ENCODE measurements around the gene TSSK6. TPM values are rescaled to one million over a fixed set of nuclear protein-coding genes. Genes with fewer than 3 reads are reported as not detected.

TSSK6 gene
- total and polyA plus RNA-seq, 8 donors = 0.93 to 31.7 (median 2.0) TPM; not detected in 1

DNA sequence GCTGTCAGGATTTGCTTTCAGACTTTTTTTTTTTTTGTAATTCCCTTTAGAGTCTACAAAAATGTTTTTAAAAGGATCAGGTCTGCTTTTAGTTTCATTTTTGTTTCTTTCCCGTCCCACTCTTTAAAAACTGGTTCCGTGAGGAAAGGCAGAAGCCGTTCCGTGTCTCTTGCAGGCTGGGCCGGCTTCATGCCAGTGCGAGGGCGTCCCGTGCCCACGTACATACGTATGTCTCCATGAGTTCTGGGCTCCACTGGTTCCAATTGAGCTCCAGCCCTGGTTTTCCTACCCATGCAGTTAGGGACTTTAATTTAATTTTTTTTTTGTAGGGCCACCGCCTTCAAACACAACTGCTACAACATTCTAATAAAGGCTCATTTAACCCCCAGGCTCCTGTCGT, 8.8 kb downstream of the TSSK6 start:
- Histone ChIP-seq H3K27ac (no peak overlapping the region), H3K4me1 (no peaks in the 10 kb centered on the region), H3K36me3 (peaks cover 34 to 69% (median 67%) of the 10 kb centered on the region in 4 donors), H3K4me3 (no peak overlapping the region), H3K27me3 (no peaks in the 10 kb centered on the region), H3K9me3 (no peaks in the 10 kb centered on the region)
- intact Hi-C loops (cut with DNase I; ENCODE audit: low total_unique reads) = no loop called here
- DNase-seq = no peak
- WGBS, 5 donors = 88 to 92% (median 89%) methylated on average over 12 of the region's 12 CpGs
- TF ChIP-seq EP300 (IDR thresholded peaks at IDR 0.05) (no peak), POLR2A (IDR thresholded peaks at IDR 0.05) (no peak), POLR2AphosphoS5 (IDR thresholded peaks at IDR 0.05) (no peak)
- TF ChIP-seq, protein P1, sequence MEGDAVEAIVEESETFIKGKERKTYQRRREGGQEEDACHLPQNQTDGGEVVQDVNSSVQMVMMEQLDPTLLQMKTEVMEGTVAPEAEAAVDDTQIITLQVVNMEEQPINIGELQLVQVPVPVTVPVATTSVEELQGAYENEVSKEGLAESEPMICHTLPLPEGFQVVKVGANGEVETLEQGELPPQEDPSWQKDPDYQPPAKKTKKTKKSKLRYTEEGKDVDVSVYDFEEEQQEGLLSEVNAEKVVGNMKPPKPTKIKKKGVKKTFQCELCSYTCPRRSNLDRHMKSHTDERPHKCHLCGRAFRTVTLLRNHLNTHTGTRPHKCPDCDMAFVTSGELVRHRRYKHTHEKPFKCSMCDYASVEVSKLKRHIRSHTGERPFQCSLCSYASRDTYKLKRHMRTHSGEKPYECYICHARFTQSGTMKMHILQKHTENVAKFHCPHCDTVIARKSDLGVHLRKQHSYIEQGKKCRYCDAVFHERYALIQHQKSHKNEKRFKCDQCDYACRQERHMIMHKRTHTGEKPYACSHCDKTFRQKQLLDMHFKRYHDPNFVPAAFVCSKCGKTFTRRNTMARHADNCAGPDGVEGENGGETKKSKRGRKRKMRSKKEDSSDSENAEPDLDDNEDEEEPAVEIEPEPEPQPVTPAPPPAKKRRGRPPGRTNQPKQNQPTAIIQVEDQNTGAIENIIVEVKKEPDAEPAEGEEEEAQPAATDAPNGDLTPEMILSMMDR (IDR thresholded peaks at IDR 0.05) = no peak

DNA sequence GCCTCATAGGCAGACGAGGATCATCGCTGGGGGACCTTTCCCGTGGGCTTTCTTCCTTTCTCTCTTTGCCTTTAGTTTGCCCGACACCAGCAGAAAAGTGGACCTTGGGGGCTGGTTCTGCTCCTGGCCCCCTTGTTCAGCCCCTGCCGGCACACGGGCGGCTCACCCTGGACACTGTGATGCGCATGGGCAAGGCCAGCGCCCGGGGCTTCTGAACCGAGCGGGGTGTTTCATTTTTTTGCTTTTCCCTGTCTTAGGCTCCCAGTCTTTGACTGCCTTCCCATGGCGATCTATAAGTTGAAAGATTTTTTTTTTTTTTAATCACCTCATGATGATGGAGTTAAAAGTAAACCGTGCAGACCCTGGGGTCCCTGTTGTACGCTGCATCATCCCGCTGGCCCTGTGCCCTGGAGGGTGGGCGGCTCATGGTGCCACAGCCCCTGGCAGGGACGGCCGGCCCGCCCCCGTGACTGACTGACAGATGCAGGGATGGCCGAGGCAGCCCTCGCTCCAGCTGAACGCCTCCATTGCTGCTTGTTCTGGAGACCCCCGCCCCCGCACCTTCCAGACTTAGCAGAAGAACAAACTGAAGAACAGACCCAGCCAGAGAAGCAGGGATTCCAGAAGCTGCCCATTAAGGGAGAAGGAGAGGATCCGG, 9.6 kb downstream of the TSSK6 start:
- Histone ChIP-seq H3K4me3 (no peak overlapping the region), H3K27me3 (no peaks in the 10 kb centered on the region), H3K9me3 (no peaks in the 10 kb centered on the region), H3K4me1 (no peaks in the 10 kb centered on the region), H3K36me3 (peaks cover 41 to 77% (median 75%) of the 10 kb centered on the region in 4 donors), H3K27ac (no peak overlapping the region)
- intact Hi-C loops (cut with DNase I; ENCODE audit: low total_unique reads) = no loop called here
- DNase-seq = no peak
- TF ChIP-seq EP300 (IDR thresholded peaks at IDR 0.05) (no peak), POLR2AphosphoS5 (IDR thresholded peaks at IDR 0.05) (no peak), POLR2A (IDR thresholded peaks at IDR 0.05) (no peak)
- TF ChIP-seq, protein P1 (IDR thresholded peaks at IDR 0.05) = no peak
- WGBS, 5 donors = 89 to 92% (median 91%) methylated on average over 27 of the region's 27 CpGs

DNA sequence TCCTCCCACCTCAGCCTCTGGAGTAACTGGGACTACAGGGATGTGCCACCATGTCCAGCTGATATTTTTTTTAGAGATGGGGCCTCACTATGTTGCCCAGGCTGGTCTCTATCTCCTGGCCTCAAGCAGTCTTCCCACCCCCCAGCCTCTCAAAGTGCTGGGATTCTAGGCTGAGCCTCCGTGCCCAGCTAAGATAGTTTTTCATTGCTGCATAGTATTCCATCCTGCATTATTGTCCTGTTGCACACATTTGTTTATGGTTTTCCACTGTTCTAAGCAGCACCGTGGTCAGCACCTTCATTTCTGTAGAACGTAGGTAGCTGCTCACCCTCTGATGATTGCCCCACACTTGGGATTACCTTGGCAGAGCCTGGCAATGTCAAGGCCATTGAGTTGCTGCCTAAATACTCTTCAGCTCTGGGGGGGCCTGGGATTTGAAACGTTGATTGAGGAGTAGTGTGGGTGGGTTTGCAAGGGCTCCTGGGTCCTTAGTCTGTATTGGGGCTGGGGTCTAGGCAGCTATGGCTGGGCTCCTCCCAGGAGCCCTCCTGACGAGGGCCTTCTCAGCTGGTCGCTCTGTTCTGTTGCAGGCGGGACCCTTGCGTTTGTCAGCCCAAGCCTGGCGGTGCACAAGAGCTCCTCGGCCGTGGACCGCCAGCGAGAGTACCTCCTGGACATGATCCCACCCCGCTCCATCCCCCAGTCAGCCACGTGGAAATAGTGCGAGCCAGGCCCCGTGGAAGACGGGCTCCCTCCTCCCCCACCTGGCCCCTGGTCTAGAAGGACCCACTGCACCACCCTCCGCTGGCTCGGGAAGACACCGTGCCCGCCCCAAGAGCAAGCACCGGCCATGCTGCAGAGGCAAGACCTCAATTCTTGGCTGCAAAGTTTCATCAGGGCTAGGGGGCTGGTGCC, 10.3 kb downstream of the TSSK6 start:
- Histone ChIP-seq H3K4me1 (no peaks in the 10 kb centered on the region), H3K36me3 (peaks cover 47 to 85% (median 82%) of the 10 kb centered on the region in 4 donors), H3K27ac (no peak overlapping the region), H3K4me3 (no peak overlapping the region), H3K27me3 (no peaks in the 10 kb centered on the region), H3K9me3 (no peaks in the 10 kb centered on the region)
- intact Hi-C loops (cut with DNase I; ENCODE audit: low total_unique reads) = no loop called here
- TF ChIP-seq, protein P1 (IDR thresholded peaks at IDR 0.05) = no peak
- TF ChIP-seq POLR2AphosphoS5 (IDR thresholded peaks at IDR 0.05) = no peak
- WGBS, 5 donors = 89 to 94% (median 92%) methylated on average over 20 to 23 of the region's 23 CpGs
- no peak for DNase-seq

DNA sequence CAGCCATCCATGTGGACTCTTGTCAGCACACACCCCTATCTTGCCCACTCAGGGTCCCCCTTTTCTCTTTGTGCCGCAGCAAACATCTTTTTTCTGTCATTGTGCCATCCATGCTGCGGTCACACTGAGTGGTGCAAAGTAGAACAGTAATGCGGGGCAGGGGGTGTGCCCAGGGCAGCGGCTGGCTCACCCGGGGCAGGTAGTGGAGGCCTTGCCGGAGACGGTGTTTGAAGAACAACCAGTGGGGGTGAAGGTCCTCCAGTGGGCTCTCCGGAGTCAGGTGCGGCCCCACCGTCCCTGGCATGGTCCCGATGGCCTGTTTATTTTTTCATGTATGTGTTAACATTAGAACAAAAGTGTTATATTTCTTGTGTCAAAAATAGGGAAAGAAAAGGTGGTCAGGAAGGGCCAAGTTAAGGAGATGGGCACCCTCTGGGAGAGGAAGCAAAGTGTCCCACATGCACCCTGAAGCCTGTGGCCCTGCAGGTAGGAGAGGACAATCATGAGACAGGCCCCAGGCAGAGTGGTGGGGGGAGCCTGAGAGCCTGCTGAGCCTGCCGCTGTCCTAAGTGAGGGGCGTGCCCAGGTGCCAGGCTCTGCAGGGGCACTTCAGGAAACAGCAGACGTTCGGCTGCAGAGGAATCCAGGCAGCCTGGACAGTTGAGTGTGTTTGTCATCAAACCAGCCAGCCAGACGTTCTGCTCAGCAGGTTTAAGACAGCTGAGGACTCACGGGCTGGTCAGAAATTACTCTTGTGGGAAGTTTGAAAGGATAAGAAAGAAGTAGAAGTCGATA, 12.3 kb downstream of the TSSK6 start:
- H3K27ac ChIP-seq = no peak overlapping the region
- no peak for DNase-seq
- H3K4me1 ChIP-seq = no peaks in the 10 kb centered on the region
- H3K27me3 ChIP-seq = no peaks in the 10 kb centered on the region
- intact Hi-C loops (cut with DNase I; ENCODE audit: low total_unique reads) = no loop called here
- TF ChIP-seq EP300 (IDR thresholded peaks at IDR 0.05) = no peak
- WGBS, 5 donors = 83 to 87% (median 86%) methylated on average over 18 of the region's 18 CpGs
- no peaks in the 10 kb centered on the region for H3K9me3 ChIP-seq
- peaks cover 67 to 100% (median 100%) of the 10 kb centered on the region in 4 donors for H3K36me3 ChIP-seq
- H3K4me3 ChIP-seq = no peak overlapping the region
